K562 (cell line): ENCODE measurements around the gene FJX1. TPM values are rescaled to one million over a fixed set of nuclear protein-coding genes. Genes with fewer than 3 reads are reported as not detected.

Source experiments
- ATF4 ChIP-seq: fragments of 450-650 bp; formaldehyde crosslinking; IDR thresholded peaks from 2 replicates; pipeline ENCODE4 v1.4.0; 2022; ENCODE audit warnings: mild to moderate bottlenecking, moderate library complexity
- BCL6 ChIP-seq: fragments of 250-450 bp; sonication (Bioruptor Pico); IDR thresholded peaks from 2 replicates; pipeline ENCODE4 v1.4.0; 2020
- FOSL1 ChIP-seq: fragments of 200-800 bp; sonication (Bioruptor generic); conservative IDR thresholded peaks from 2 replicates; pipeline ENCODE4 v1.6.1; 2016; ENCODE audit warnings: missing genetic modification characterization, missing compliant biosample characterization
- ID3 ChIP-seq, 2 experiments: fragments of 250-450 bp in 1 of 2; fragments of 450-650 bp in 1 of 2; sonication (Bioruptor Pico) in 1 of 2; IDR thresholded peaks; 2 replicates each; pipeline versions ENCODE4 v1.6.1 to v1.8.0; 2016 to 2021; ENCODE audit warnings: mild to moderate bottlenecking in 2 of 2, moderate library complexity in 2 of 2, missing compliant biosample characterization in 1 of 2, missing genetic modification characterization in 1 of 2
- IRF2 ChIP-seq: sonication (generic); formaldehyde crosslinking; IDR thresholded peaks from 2 replicates; pipeline ENCODE4 v1.8.1; 2022; ENCODE audit warnings: mild to moderate bottlenecking, missing genetic modification reagents
- MAFG ChIP-seq: fragments of 450-650 bp; conservative IDR thresholded peaks from 2 replicates; pipeline ENCODE4 v1.6.1; 2016; ENCODE audit warnings: missing genetic modification characterization, missing compliant biosample characterization
- MAX ChIP-seq: sonication (generic); formaldehyde crosslinking; IDR thresholded peaks from 2 replicates; pipeline ENCODE4 v1.9.0; 2022; ENCODE audit warnings: mild to moderate bottlenecking, missing genetic modification reagents
- NCOA6 ChIP-seq: fragments of 450-650 bp; IDR thresholded peaks from 2 replicates; pipeline ENCODE4 v1.6.1; 2017; ENCODE audit warnings: mild to moderate bottlenecking
- POLR2B ChIP-seq: fragments of 450-650 bp; IDR thresholded peaks from 2 replicates; pipeline ENCODE4 v1.6.1; 2018; ENCODE audit warnings: low read depth; ENCODE audit not compliant: partially characterized antibody
- RBBP5 ChIP-seq: fragments of 200-600 bp; sonication (generic); IDR thresholded peaks from 2 replicates; pipeline ENCODE4 v1.6.1; 2012; ENCODE audit warnings: borderline replicate concordance, mild to moderate bottlenecking, low read length, control low read depth, inconsistent platforms; ENCODE audit not compliant: insufficient read depth, poor library complexity, severe bottlenecking
- SAFB2 ChIP-seq: fragments of 200-400 bp; formaldehyde crosslinking; IDR thresholded peaks from 2 replicates; pipeline ENCODE4 v1.6.1; 2018; ENCODE audit warnings: borderline replicate concordance, low read length, low read depth, moderate library complexity; ENCODE audit not compliant: severe bottlenecking
- SIRT6 ChIP-seq: IDR thresholded peaks from one replicate; pipeline ENCODE4 v1.6.1; 2012; ENCODE audit warnings: low read depth, mild to moderate bottlenecking, control low read depth, inconsistent platforms, low read length, moderate library complexity
- SMAD4 ChIP-seq: fragments of 250-450 bp; sonication (Bioruptor Pico); conservative IDR thresholded peaks from 2 replicates; pipeline ENCODE4 v1.8.0; 2021; ENCODE audit warnings: inconsistent platforms, mild to moderate bottlenecking, moderate library complexity
- SPI1 ChIP-seq: IDR thresholded peaks from 2 replicates; pipeline ENCODE4 v1.6.1; 2011; ENCODE audit warnings: low read depth, low read length, control low read depth, borderline replicate concordance
- STAG1 ChIP-seq: sonication (generic); formaldehyde crosslinking; IDR thresholded peaks from 2 replicates; pipeline ENCODE4 v1.5.0; 2020; ENCODE audit warnings: missing genetic modification reagents, borderline replicate concordance
- TRIM25 ChIP-seq: fragments of 450-650 bp; IDR thresholded peaks from 2 replicates; pipeline ENCODE4 v1.7.0; 2016; ENCODE audit warnings: borderline replicate concordance
- ZBTB7A ChIP-seq: IDR thresholded peaks from 2 replicates; pipeline ENCODE4 v1.6.1; 2011; ENCODE audit warnings: low read depth, mild to moderate bottlenecking, low read length, moderate library complexity, borderline replicate concordance; ENCODE audit not compliant: control insufficient read depth
- ZNF263 ChIP-seq: sonication (generic); formaldehyde crosslinking; IDR thresholded peaks from 2 replicates; pipeline ENCODE4 v1.8.0; 2022; ENCODE audit warnings: mild to moderate bottlenecking, missing genetic modification reagents, borderline replicate concordance
- ZNF395 ChIP-seq: fragments of 200-800 bp; sonication (Bioruptor generic); IDR thresholded peaks from 2 replicates; pipeline ENCODE4 v1.6.1; 2017; ENCODE audit warnings: missing genetic modification characterization, missing compliant biosample characterization
- ZNF511 ChIP-seq: sonication (generic); formaldehyde crosslinking; IDR thresholded peaks from 2 replicates; pipeline ENCODE4 v1.8.0; 2022; ENCODE audit warnings: mild to moderate bottlenecking, missing genetic modification reagents
- ZNF583 ChIP-seq: fragments of 250-450 bp; sonication (Bioruptor Pico); IDR thresholded peaks from 2 replicates; pipeline ENCODE4 v1.4.0; 2020
- ZNF668 ChIP-seq: fragments of 250-450 bp; sonication (Bioruptor Pico); IDR thresholded peaks from 2 replicates; pipeline ENCODE4 v1.8.0; 2022; ENCODE audit warnings: mild to moderate bottlenecking, inconsistent platforms
- polyA plus RNA-seq, 8 experiments: library from polyadenylated mRNA; depleted of rRNA in 4 of 8; stranded (reverse) in 5 of 8; unstranded in 3 of 8; fragments of >200 nt; fragmentation: Nextera tagmentation in 2 of 8; fragmentation: Illumina TruSeq in 1 of 8; extraction: Ambion mirVana in 2 of 8; extraction: Trizol in 1 of 8; gene quantifications; 2 replicates each; pipeline versions ENCODE4 v1.2.1 to v1.2.3, GENCODE V29; 2011 to 2014; ENCODE audit warnings: inconsistent platforms in 1 of 8, missing spikeins in 1 of 8
- total RNA-seq, 7 experiments: library from RNA; depleted of rRNA in 6 of 7; stranded (reverse); fragments of >200 nt in 6 of 7; fragmentation: Illumina TruSeq in 2 of 7; extraction: Trizol in 2 of 7; gene quantifications; 2 replicates each; pipeline versions ENCODE4 v1.2.1 to v1.2.3, GENCODE V29; 2011 to 2021; ENCODE audit warnings: low replicate concordance in 1 of 7

FJX1 gene
- total and polyA plus RNA-seq, 9 of the 15 experiments (the other 6 are each of a cell fraction or from before 2014, with no cell fraction given) = 0.10 to 2.7 (median 0.72) TPM

GRCh38 chr11:35619116-35619854, 1.0 kb downstream of the FJX1 start (continued):
- TF ChIP-seq ATF4 (CRISPR knock-in tag) = no peak
- no peak for TF ChIP-seq ZNF668 (CRISPR knock-in tag)
- no peak for TF ChIP-seq ZNF395 (CRISPR knock-in tag)
- no peak for TF ChIP-seq SIRT6
- no peak for TF ChIP-seq FOSL1 (tag)
- TF ChIP-seq IRF2 (CRISPR knock-in tag) = no peak
- no peak for TF ChIP-seq ZNF583 (CRISPR knock-in tag)
- no peak for TF ChIP-seq MAFG (tag)
- TF ChIP-seq ID3 (CRISPR knock-in tag; IDR thresholded peaks at IDR 0.05) = no peak
- no peak for TF ChIP-seq ID3 (tag; IDR thresholded peaks at IDR 0.05)
- no peak for TF ChIP-seq TRIM25
- peak; percentile 37; the same call in 1 of the 2 replicates for TF ChIP-seq ZNF263 (CRISPR knock-in tag)
- TF ChIP-seq SAFB2 = no peak
- no peak for TF ChIP-seq RBBP5
- no peak for TF ChIP-seq SMAD4 (CRISPR knock-in tag)
- peak; percentile 20; the same call in 1 of the 2 replicates for TF ChIP-seq STAG1 (CRISPR knock-in tag)
- TF ChIP-seq ZNF511 (CRISPR knock-in tag) = 0 out of 2 replicates have a peak, but pooled peaks have one; percentile 31
- peak; percentile 67 for TF ChIP-seq MAX (CRISPR knock-in tag)
- peak; percentile 29; the same call in 1 of the 2 replicates for TF ChIP-seq ZBTB7A
- 0 out of 2 replicates have a peak, but pooled peaks have one; percentile 44 for TF ChIP-seq NCOA6
- TF ChIP-seq SPI1 = no peak
- no peak for TF ChIP-seq POLR2B
- no peak for TF ChIP-seq BCL6 (CRISPR knock-in tag)
